OCI-LY1 (cell line): ENCODE data around the gene AJAP1.

Source experiments
- H2AFZ ChIP-seq: fragments of 200-600 bp; sonication (generic), shearing (Covaris generic); 2 replicates; pipeline ENCODE4 v1.6.0; 2014; ENCODE audit warnings: antibody characterized with exemption, mild to moderate bottlenecking, low read length
- H3F3A ChIP-seq: fragments of 200-600 bp; sonication (generic), shearing (Covaris generic); 2 replicates; pipeline ENCODE4 v1.6.0; 2014; ENCODE audit warnings: mild to moderate bottlenecking, antibody characterized with exemption, low read length, moderate library complexity; ENCODE audit not compliant: insufficient read depth
- H3K27ac ChIP-seq: fragments of 200-600 bp; sonication (generic); 2 replicates; pipeline ENCODE4 v1.5.1; 2014; ENCODE audit warnings: low read length, mixed run types, mild to moderate bottlenecking, low read depth; ENCODE audit not compliant: poor library complexity, severe bottlenecking
- H3K27me3 ChIP-seq: fragments of 200-600 bp; sonication (generic); 2 replicates; pipeline ENCODE4 v1.6.0; 2014; ENCODE audit warnings: antibody characterized with exemption, mild to moderate bottlenecking, low read length, moderate library complexity; ENCODE audit not compliant: insufficient read depth
- H3K36me3 ChIP-seq: fragments of 200-600 bp; sonication (generic); 2 replicates; pipeline ENCODE4 v1.6.1; 2014; ENCODE audit warnings: mild to moderate bottlenecking, antibody characterized with exemption, low read length, moderate library complexity, mixed read lengths; ENCODE audit not compliant: insufficient read depth
- H3K4me1 ChIP-seq: fragments of 200-600 bp; sonication (generic); 2 replicates; pipeline ENCODE4 v1.5.1; 2014; ENCODE audit warnings: mild to moderate bottlenecking, low read length, moderate library complexity; ENCODE audit not compliant: insufficient read depth, severe bottlenecking
- H3K4me2 ChIP-seq: fragments of 200-600 bp; sonication (generic), shearing (Covaris generic); 2 replicates; pipeline ENCODE4 v1.6.1; 2014; ENCODE audit warnings: low read length
- H3K4me3 ChIP-seq: fragments of 200-600 bp; sonication (generic); 2 replicates; pipeline ENCODE4 v1.5.1; 2014; ENCODE audit warnings: low read length, low read depth, mild to moderate bottlenecking, mixed read lengths; ENCODE audit not compliant: poor library complexity, severe bottlenecking
- H3K79me2 ChIP-seq: fragments of 200-600 bp; shearing (Covaris generic); 2 replicates; pipeline ENCODE4 v1.6.1; 2016; ENCODE audit warnings: mixed run types, low read length, mixed read lengths; ENCODE audit not compliant: insufficient read depth
- H3K9ac ChIP-seq: fragments of 200-600 bp; sonication (generic), shearing (Covaris generic); 2 replicates; pipeline ENCODE4 v1.6.1; 2014; ENCODE audit warnings: mild to moderate bottlenecking, low read length, mixed read lengths
- H3K9me2 ChIP-seq: fragments of 200-600 bp; sonication (generic), shearing (Covaris generic); 2 replicates; pipeline ENCODE4 v1.6.1; 2014; ENCODE audit warnings: low read depth, mild to moderate bottlenecking, low read length, mixed read lengths
- H3K9me3 ChIP-seq: fragments of 200-600 bp; shearing (Covaris generic); 2 replicates; pipeline ENCODE4 v1.6.1; 2014; ENCODE audit warnings: low read length, mixed read lengths
- H4K20me1 ChIP-seq: fragments of 200-600 bp; sonication (generic), shearing (Covaris generic); 2 replicates; pipeline ENCODE4 v1.6.0; 2016; ENCODE audit warnings: mild to moderate bottlenecking, low read length; ENCODE audit not compliant: insufficient read depth
- EZH2 ChIP-seq: fragments of 200-600 bp; sonication (generic), shearing (Covaris generic); IDR thresholded peaks from 2 replicates; pipeline ENCODE4 v1.8.0; 2017; ENCODE audit warnings: borderline replicate concordance, mixed run types, mild to moderate bottlenecking, antibody characterized with exemption, low read length, moderate library complexity, mixed read lengths
- TF ChIP-seq, protein P1 (sequence below): fragments of 200-600 bp; sonication (generic), shearing (Covaris generic); IDR thresholded peaks from 2 replicates; pipeline ENCODE4 v1.5.1; 2017; ENCODE audit warnings: mild to moderate bottlenecking, antibody characterized with exemption, low read length, moderate library complexity, mixed read lengths

Gene AJAP1

DNA sequence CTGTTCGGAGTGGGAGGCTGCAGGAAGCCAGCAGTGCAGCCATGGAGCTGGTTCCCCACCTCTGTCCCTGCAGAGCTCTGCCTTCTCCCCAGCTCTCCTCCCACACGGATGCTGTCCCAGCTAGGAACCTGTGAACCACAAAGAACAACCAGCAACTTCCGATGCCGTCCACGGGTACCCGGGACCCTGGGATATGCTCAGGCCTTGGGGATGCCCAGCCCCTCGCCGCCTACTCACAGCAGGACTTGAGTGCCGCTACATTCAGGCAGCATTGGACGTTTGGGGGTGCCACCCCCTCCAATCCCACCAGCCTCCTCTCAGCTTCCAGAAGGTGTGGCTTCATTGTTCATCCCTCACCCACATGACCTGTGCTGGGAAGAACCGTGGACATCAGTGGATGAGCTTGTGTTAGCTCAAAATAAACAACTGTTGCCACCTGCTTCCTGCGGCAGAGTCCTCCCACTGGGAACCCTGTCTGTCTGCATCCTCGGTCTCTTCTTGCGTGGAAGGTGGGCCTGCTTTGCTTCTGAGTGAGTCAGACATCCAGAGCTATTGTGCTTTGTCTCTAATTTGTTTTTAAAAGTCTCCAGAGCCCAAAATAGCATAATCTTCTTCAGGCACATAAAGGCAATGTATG lies 20.1 kb upstream of the AJAP1 start:
- Histone ChIP-seq H3K9me2 (no peaks in the 10 kb centered on the region), H3K27me3 (peaks cover 4% of the 10 kb centered on the region; the same call in 1 of the 2 replicates), H3K9ac (no peak overlapping the region), H3F3A (no peaks in the 10 kb centered on the region), H4K20me1 (no peaks in the 10 kb centered on the region), H3K27ac (no peak overlapping the region), H3K4me2 (no peak overlapping the region), H3K36me3 (no peaks in the 10 kb centered on the region), H3K4me3 (no peak overlapping the region), H2AFZ (no peak overlapping the region), H3K4me1 (no peaks in the 10 kb centered on the region), H3K79me2 (no peaks in the 10 kb centered on the region), H3K9me3 (no peaks in the 10 kb centered on the region)
- TF ChIP-seq, protein P1, sequence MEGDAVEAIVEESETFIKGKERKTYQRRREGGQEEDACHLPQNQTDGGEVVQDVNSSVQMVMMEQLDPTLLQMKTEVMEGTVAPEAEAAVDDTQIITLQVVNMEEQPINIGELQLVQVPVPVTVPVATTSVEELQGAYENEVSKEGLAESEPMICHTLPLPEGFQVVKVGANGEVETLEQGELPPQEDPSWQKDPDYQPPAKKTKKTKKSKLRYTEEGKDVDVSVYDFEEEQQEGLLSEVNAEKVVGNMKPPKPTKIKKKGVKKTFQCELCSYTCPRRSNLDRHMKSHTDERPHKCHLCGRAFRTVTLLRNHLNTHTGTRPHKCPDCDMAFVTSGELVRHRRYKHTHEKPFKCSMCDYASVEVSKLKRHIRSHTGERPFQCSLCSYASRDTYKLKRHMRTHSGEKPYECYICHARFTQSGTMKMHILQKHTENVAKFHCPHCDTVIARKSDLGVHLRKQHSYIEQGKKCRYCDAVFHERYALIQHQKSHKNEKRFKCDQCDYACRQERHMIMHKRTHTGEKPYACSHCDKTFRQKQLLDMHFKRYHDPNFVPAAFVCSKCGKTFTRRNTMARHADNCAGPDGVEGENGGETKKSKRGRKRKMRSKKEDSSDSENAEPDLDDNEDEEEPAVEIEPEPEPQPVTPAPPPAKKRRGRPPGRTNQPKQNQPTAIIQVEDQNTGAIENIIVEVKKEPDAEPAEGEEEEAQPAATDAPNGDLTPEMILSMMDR: no peak
- no peak for TF ChIP-seq EZH2

DNA sequence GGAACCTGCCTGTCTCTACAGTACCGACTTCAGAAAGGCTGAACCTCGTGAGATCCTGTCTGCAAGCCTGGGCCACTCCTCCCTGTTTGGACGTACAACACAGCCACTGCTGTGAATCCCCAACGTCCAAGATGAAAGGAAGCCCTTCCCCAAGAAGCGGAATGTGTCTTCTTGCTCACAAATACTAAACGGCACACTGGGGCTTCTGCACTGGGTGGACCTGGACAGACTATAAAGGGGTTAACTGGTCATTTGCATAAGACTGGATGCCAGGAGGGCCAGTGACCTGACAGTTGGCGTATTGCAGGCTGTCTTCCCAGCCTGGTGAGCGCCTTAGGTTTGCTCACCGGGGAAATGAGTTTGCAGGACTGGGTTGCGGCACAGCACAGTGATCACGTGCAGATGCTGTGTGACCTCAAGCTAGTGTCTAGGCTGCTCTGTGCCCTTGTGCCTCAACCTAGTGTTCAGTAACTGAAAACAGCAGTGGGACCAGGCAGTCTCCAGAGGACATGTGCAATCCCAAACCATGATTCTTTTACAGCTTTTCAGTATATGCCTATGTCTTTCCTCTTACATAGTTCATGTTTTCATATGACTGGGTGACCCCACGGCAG lies 19.5 kb upstream of the AJAP1 start:
- Histone ChIP-seq H3K4me3 (no peak overlapping the region), H3K9me2 (no peaks in the 10 kb centered on the region), H3K9me3 (no peaks in the 10 kb centered on the region), H3K79me2 (no peaks in the 10 kb centered on the region), H2AFZ (no peak overlapping the region), H3K36me3 (no peaks in the 10 kb centered on the region), H4K20me1 (no peaks in the 10 kb centered on the region), H3K27ac (no peak overlapping the region), H3K4me1 (no peaks in the 10 kb centered on the region), H3K9ac (no peak overlapping the region), H3K27me3 (peaks cover 4% of the 10 kb centered on the region; the same call in 1 of the 2 replicates), H3F3A (no peaks in the 10 kb centered on the region), H3K4me2 (no peak overlapping the region)
- TF ChIP-seq, protein P1: no peak
- TF ChIP-seq EZH2: no peak

DNA sequence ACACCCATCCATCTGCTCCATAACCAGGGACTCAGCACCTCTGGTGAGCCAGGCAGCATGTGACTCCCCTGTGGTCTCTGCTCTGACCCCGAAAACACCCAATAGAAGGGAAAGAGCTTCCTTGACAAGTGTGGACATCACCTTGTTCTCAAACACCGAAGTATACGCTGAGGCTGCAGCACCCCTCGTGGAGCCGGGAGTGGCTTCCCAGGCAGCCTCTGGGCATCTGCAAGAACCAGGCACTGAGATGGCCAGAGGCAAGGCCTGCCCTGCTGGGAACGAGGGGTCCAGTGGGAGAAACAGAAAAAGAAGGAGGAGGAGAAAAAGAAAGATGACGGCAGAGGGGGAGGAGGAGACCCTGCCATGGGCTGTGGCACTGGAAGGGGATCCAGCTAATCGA lies 18.2 kb upstream of the AJAP1 start:
- Histone ChIP-seq H3K79me2 (no peaks in the 10 kb centered on the region), H2AFZ (no peak overlapping the region), H3K4me3 (no peak overlapping the region), H3K27me3 (peaks cover 4% of the 10 kb centered on the region; the same call in 1 of the 2 replicates), H4K20me1 (no peaks in the 10 kb centered on the region), H3K9me3 (no peaks in the 10 kb centered on the region), H3K4me1 (no peaks in the 10 kb centered on the region), H3K27ac (no peak overlapping the region), H3K9me2 (no peaks in the 10 kb centered on the region), H3K9ac (no peak overlapping the region), H3F3A (no peaks in the 10 kb centered on the region), H3K4me2 (no peak overlapping the region), H3K36me3 (no peaks in the 10 kb centered on the region)
- no peak for TF ChIP-seq EZH2
